Myocyte (in vitro differentiated cells): Measurements from ENCODE around the gene HDAC9. TPM values are rescaled to one million over a fixed set of nuclear protein-coding genes. Genes with fewer than 3 reads are reported as not detected.

Experiments used
- DNase-seq: peaks from one replicate; pipeline ENCODE4 v3.0.0-alpha.2; 2012; ENCODE audit warnings: low read depth
- total RNA-seq: library from RNA; depleted of rRNA; stranded (reverse); fragments of >200 nt; gene quantifications from 2 replicates; pipeline ENCODE4 v1.2.3, GENCODE V29; 2014

The HDAC9 gene
- total RNA-seq, 1 donor from 2014 or later, result 136 TPM

GRCh38 chr7:18771834-18772566, 276.5 kb downstream of the HDAC9 start:
- no peak for DNase-seq

- no peak for DNase-seq
Measured at GRCh38 chr7:18772567-18772965, 277.0 kb downstream of the HDAC9 start.

GRCh38 chr7:18777314-18777713, 281.8 kb downstream of the HDAC9 start:
- DNase-seq, result no peak

- DNase-seq, result no peak
Measured at GRCh38 chr7:18778594-18778993, 283.0 kb downstream of the HDAC9 start.

GRCh38 chr7:18780266-18780665, 284.7 kb downstream of the HDAC9 start:
- peak; percentile 36 for DNase-seq

- DNase-seq, result no peak
Measured at GRCh38 chr7:18780938-18781337, 285.4 kb downstream of the HDAC9 start.

DNA sequence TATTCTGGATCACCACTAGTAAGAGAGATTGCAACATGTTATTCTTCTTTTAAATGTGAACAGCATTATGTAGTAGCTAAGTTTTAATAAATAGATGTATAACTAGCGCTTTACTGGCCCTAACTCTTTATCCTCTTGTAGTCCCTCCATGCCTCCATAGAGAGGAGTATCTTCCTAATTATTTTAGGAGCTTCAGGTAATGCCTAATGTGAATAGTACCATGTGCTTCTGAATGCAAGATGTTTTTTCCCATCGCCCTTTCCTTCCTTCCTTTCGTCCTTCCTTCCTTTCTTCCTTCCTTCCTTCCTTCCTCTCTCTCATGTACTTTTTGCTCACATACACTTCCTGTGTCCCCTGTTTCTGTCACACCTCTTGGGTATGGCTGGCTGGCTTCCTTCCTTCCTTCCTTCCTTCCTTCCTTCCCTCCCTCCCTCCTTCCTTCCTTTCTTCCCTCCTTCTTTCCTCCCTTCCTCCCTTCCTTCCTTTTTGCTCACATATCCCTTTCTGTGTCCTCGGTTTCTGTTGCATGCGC, 290.7 kb downstream of the HDAC9 start:
- no peak for DNase-seq

- no peak for DNase-seq
Measured at GRCh38 chr7:18786796-18787195, 291.2 kb downstream of the HDAC9 start.

GRCh38 chr7:18788026-18788425, 292.5 kb downstream of the HDAC9 start:
- DNase-seq, result peak; percentile 56

- DNase-seq, result no peak
Measured at GRCh38 chr7:18792871-18793595, 297.5 kb downstream of the HDAC9 start.

- no peak for DNase-seq
Measured at GRCh38 chr7:18796216-18796615, 300.7 kb downstream of the HDAC9 start.

GRCh38 chr7:18798088-18798906, 302.7 kb downstream of the HDAC9 start:
- DNase-seq, result no peak

GRCh38 chr7:18799899-18800298, 304.4 kb downstream of the HDAC9 start:
- DNase-seq, result no peak

DNA sequence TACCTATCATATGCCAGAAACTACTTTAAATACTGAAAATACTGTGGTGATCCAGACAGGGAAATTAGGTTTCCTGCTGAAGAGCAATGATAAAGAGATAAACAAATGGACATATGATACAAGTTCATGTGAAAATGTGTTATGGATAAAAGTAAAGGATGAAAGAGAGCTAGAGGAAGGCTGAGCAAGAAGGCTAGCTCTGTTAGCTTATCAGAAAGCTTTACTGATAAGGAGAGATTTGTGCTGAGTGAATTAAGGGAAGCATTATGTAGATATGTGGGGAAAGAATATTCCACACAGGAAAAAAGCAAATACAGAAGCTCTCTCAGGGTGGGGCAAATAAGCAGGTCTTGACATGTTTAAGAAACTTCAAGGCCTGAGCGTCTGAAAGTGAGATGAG, 308.4 kb downstream of the HDAC9 start:
- DNase-seq, result no peak

DNA sequence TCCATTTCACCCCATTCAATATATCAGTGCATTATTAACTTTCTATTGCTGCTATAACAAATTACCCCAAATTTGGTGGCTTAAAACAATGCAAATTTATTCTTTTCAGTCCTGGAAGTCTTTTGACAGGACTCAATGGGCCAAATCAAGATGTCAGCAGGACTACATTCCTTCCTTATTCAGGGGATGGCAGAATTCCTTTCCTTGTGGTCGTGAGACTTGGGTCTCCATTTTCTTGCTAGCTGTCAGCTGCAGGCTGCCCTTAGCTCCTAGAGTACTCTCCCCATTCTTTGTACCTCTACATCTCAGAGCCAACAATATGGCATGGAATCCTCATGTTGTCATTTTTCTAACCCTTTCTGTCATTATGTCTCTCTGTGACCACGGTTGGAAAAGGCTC, 310.6 kb downstream of the HDAC9 start:
- DNase-seq, result no peak

- peak; percentile 61 for DNase-seq
Measured at GRCh38 chr7:18808026-18808425, 312.5 kb downstream of the HDAC9 start.

DNA sequence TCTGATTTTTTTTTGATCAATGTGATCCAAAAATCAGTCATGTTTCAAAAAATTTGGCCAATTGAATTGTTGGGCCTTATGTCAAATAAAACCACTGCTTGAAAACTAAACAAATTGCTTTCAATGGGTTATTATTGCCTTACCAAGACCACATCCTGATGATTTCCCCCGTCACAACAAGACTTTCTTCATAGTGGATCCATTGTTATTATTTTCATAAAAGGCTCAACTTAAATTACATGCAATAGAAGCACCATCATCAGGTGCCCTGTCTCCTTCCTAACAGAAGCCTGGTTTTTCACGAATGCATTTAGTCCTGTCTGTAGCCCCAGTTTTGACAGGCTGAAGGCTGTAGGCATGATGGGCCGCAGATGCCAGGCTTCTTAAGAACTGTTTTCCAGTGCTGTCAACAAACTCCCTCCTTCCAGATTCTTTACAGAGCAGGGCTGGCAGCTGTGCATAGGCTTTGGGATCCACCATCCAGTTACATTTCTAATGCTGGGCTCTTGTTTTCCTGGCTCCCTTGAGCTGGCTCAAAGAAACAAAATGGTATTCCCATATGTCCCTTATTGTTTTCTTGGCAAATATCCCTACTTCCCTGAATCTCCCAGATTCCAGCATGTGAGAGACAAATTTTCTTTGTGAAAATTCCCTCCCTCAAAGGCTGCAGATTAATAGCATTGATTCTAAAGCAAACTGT, 319.9 kb downstream of the HDAC9 start:
- no peak for DNase-seq

DNA sequence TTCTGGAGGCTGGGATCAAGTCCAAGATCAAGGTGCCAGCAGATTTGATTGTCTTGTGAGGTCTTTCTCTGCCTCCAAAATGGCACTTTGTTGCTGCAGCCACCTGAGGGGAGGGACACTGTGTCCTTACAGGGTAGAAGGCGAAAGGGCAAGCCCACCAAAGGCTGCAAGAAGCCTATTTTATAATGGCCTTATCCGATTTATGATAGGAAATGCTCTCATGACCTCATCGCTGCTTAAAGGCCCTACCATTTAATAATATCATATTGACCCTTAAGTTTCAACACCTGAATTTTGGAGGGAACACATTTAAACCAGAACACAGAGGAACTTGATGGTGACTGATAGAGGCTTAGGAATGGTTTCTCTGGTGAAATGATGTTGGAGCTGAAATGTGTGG, 325.4 kb downstream of the HDAC9 start:
- no peak for DNase-seq

DNA sequence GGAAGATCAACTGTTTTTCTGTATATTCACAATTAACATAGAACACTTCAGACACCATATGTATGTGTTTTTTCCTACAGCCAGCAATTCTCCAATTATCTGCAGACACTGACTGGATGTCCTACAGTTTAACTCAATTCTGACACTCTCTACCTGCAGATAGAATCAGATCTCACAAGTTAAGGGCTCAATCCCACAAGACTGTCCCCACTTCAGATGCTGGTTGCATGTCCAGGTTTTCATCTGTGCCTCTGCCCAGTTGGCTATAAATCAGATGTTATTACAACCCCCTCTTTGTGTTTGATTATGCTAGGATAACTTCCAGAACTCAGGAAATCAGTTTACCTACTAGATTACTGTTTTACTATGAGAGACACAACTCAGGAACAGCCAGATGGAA, 326.0 kb downstream of the HDAC9 start:
- no peak for DNase-seq

- DNase-seq, result no peak
Measured at GRCh38 chr7:18824157-18824556, 328.6 kb downstream of the HDAC9 start.
